Measurements from ENCODE around the gene ST3GAL3.

ST3GAL3 gene

GRCh38 chr1:43757343-43758053 is 50.2 kb downstream of the ST3GAL3 start:
- no peak for TF ChIP-seq REST (IDR thresholded peaks at IDR 0.05; ENCODE audit: insufficient read depth in 1 of 2, low read depth in 2 of 2, low read length in 2 of 2)
- TF ChIP-seq SIN3A (IDR thresholded peaks at IDR 0.05; ENCODE audit: borderline replicate concordance, insufficient read depth, low read length): no peak
- TF ChIP-seq FOXP2 (optimal IDR thresholded peaks at IDR 0.05; ENCODE audit: borderline replicate concordance, extremely low read depth, extremely low read length, insufficient read depth): no peak
- no peak for TF ChIP-seq TAF1 (IDR thresholded peaks at IDR 0.05; ENCODE audit: borderline replicate concordance, insufficient read depth, low read length)
- TF ChIP-seq POLR2AphosphoS5 (IDR thresholded peaks at IDR 0.05; ENCODE audit: low read depth, low read length): no peak

DNA sequence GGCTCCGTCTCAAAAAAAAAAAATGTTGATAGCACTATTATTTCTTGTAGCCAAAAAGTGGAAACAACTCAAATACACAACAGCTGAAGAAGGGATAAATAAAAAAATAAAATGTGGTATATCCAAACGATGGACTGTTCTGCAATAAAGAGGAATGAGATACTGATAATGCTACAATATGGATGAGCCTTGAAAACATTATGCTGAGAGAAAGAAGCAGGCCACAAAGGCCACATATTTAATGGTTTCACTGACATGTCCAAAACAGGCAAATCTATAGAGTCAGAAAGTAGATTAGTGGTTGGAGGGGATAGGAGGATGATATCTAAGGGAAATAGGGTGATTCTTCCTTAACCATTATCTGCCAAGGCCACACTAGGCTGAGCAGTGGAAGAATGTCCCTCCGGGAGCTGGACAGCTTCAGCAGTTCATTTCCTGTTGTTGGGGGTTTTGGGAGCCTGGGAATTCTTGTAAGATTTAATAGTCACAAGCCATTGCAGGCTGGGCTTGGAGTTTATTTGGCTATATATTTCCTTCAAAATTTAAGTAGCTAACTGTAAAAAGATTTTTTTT is 53.5 kb downstream of the ST3GAL3 start:
- TF ChIP-seq POLR2AphosphoS5 (IDR thresholded peaks at IDR 0.05; ENCODE audit: low read depth, low read length) (no peak), REST (IDR thresholded peaks at IDR 0.05; ENCODE audit: insufficient read depth in 1 of 2, low read depth in 2 of 2, low read length in 2 of 2) (peak in 1 of 2 experiments; percentile 69; a peak in 1 of 4 replicates), FOXP2 (optimal IDR thresholded peaks at IDR 0.05; ENCODE audit: borderline replicate concordance, extremely low read depth, extremely low read length, insufficient read depth) (no peak)

DNA sequence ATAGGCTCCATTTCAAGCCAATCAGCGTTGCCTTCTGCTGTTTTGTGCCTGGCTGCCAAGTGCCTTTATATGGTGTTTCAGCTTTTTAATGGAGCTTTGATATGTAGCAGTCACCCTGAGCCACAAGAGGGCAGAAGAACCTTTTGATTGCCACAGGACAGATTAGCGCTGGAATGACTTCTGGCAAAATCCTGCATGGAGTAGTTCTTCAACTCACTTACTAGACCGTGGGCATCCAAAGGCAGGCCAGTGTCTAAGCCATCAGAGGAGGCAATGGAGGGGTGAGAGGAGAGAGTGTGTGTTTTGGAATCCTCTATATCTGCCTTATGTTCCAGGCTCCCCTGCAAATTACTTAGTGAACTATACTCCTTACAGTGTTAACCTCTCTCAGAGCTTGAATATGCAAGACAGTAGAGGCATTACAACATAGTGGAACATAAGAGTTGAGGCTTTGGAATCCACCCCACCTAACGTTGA is 56.2 kb downstream of the ST3GAL3 start:
- TF ChIP-seq SIN3A (IDR thresholded peaks at IDR 0.05; ENCODE audit: borderline replicate concordance, insufficient read depth, low read length) (no peak), FOXP2 (optimal IDR thresholded peaks at IDR 0.05; ENCODE audit: borderline replicate concordance, extremely low read depth, extremely low read length, insufficient read depth) (no peak), TAF1 (IDR thresholded peaks at IDR 0.05; ENCODE audit: borderline replicate concordance, insufficient read depth, low read length) (no peak), POLR2AphosphoS5 (IDR thresholded peaks at IDR 0.05; ENCODE audit: low read depth, low read length) (no peak), REST (IDR thresholded peaks at IDR 0.05; ENCODE audit: insufficient read depth in 1 of 2, low read depth in 2 of 2, low read length in 2 of 2) (no peak)

GRCh38 chr1:43764581-43764980 is 57.2 kb downstream of the ST3GAL3 start:
- TF ChIP-seq SIN3A (IDR thresholded peaks at IDR 0.05; ENCODE audit: borderline replicate concordance, insufficient read depth, low read length) (no peak), TAF1 (IDR thresholded peaks at IDR 0.05; ENCODE audit: borderline replicate concordance, insufficient read depth, low read length) (no peak), REST (IDR thresholded peaks at IDR 0.05; ENCODE audit: insufficient read depth in 1 of 2, low read depth in 2 of 2, low read length in 2 of 2) (no peak), POLR2AphosphoS5 (IDR thresholded peaks at IDR 0.05; ENCODE audit: low read depth, low read length) (no peak), FOXP2 (optimal IDR thresholded peaks at IDR 0.05; ENCODE audit: borderline replicate concordance, extremely low read depth, extremely low read length, insufficient read depth) (no peak)

Data from PFSK-1 (cell line).